Measurements from ENCODE around the gene TTC7B. TPM values are rescaled to one million over a fixed set of nuclear protein-coding genes. Genes with fewer than 3 reads are reported as not detected.
A peak's percentile ranks its signal among the peaks of the same experiment; 100 is the strongest.

TTC7B gene
- total and polyA plus RNA-seq, 12 donors, result 10.0 to 58.4 (median 24.7) TPM

- 70 to 83% (median 74%) methylated on average over 9 of the region's 9 CpGs for WGBS, 4 donors
- TF ChIP-seq CTCF (IDR thresholded peaks at IDR 0.05) (no peak), POLR2A (IDR thresholded peaks at IDR 0.05) (no peak)
- intact Hi-C loops (cut with DNase I), result no loop called here
- H3K9me3 ChIP-seq (replicated peaks in 1 of 3), result no peaks in the 10 kb centered on the region
- DNase-seq, result peak in 1 of 7 donors; percentile 65
- H3K4me1 ChIP-seq (replicated peaks in 1 of 2), result peaks cover 0 to 11% of the 10 kb centered on the region in 2 donors
- no peaks in the 10 kb centered on the region for H3K36me3 ChIP-seq (replicated peaks in 1 of 2)
- peak overlapping the region in 1 of 5 donors; percentile 28 for H3K27ac ChIP-seq
- H3K27me3 ChIP-seq, result no peaks in the 10 kb centered on the region
- H3K4me3 ChIP-seq, result no peak overlapping the region
Observed at GRCh38 chr14:90615517-90616060, 200.6 kb downstream of the TTC7B start.

- intact Hi-C loops (cut with DNase I), result no loop called here
- no peaks in the 10 kb centered on the region for H3K36me3 ChIP-seq (replicated peaks in 1 of 2)
- no peaks in the 10 kb centered on the region for H3K9me3 ChIP-seq (replicated peaks in 1 of 3)
- 80 to 86% (median 85%) methylated on average over 10 of the region's 10 CpGs for WGBS, 4 donors
- peak overlapping the region in 1 of 5 donors; percentile 28 for H3K27ac ChIP-seq
- peak in 1 of 7 donors; percentile 14 for DNase-seq
- no peak overlapping the region for H3K4me3 ChIP-seq
- H3K27me3 ChIP-seq, result no peaks in the 10 kb centered on the region
- H3K4me1 ChIP-seq (replicated peaks in 1 of 2), result peaks cover 0 to 11% of the 10 kb centered on the region in 2 donors
- TF ChIP-seq POLR2A (IDR thresholded peaks at IDR 0.05), result no peak
Observed at GRCh38 chr14:90614696-90615516, 201.3 kb downstream of the TTC7B start.

- no peaks in the 10 kb centered on the region for H3K27me3 ChIP-seq
- H3K36me3 ChIP-seq (replicated peaks in 1 of 2), result no peaks in the 10 kb centered on the region
- no peaks in the 10 kb centered on the region for H3K9me3 ChIP-seq (replicated peaks in 1 of 3)
- H3K27ac ChIP-seq, result no peak overlapping the region
- 70 to 83% (median 79%) methylated on average over 4 of the region's 4 CpGs for WGBS, 4 donors
- no peak overlapping the region for H3K4me3 ChIP-seq
- H3K4me1 ChIP-seq (replicated peaks in 1 of 2), result peaks cover 0 to 11% of the 10 kb centered on the region in 2 donors
- intact Hi-C loops (cut with DNase I), result no loop called here
- TF ChIP-seq CTCF (IDR thresholded peaks at IDR 0.05), result no peak
- TF ChIP-seq POLR2A (IDR thresholded peaks at IDR 0.05), result no peak
- peak in 1 of 7 donors; percentile 35 for DNase-seq
Observed at GRCh38 chr14:90613997-90614396, 202.2 kb downstream of the TTC7B start.

GRCh38 chr14:90613453-90613852, 202.8 kb downstream of the TTC7B start:
- Histone ChIP-seq H3K36me3 (replicated peaks in 1 of 2) (no peaks in the 10 kb centered on the region), H3K9me3 (replicated peaks in 1 of 3) (no peaks in the 10 kb centered on the region), H3K27me3 (no peaks in the 10 kb centered on the region), H3K4me1 (replicated peaks in 1 of 2) (peaks cover 0 to 11% of the 10 kb centered on the region in 2 donors), H3K27ac (peak overlapping the region in 1 of 5 donors; percentile 24), H3K4me3 (no peak overlapping the region)
- 87 to 94% (median 89%) methylated on average over 3 of the region's 3 CpGs for WGBS, 4 donors
- intact Hi-C loops (cut with DNase I), result no loop called here
- DNase-seq, result peak in 1 of 7 donors; percentile 29
- TF ChIP-seq POLR2A (IDR thresholded peaks at IDR 0.05) (no peak), CTCF (IDR thresholded peaks at IDR 0.05) (no peak)

Measured in adrenal gland (tissue), 12 donors.